Testis (tissue), 2 donors: ENCODE measurements around the gene CD274.

Experiments
- POLR2A ChIP-seq: fragments of 450-650 bp; IDR thresholded peaks from one replicate; pipeline ENCODE4 v1.6.1; 2017; ENCODE audit warnings: antibody characterized with exemption, mild to moderate bottlenecking, moderate library complexity
- TF ChIP-seq, protein P1 (sequence below), 3 experiments: fragments of 450-650 bp in 2 of 3; fragments of 200-600 bp in 1 of 3; sonication (generic) in 1 of 3; IDR thresholded peaks; one replicate each; pipeline ENCODE4 v1.5.1; 2016 to 2019; ENCODE audit warnings: antibody characterized with exemption in 3 of 3, mild to moderate bottlenecking in 2 of 3, moderate library complexity in 1 of 3

DNA sequence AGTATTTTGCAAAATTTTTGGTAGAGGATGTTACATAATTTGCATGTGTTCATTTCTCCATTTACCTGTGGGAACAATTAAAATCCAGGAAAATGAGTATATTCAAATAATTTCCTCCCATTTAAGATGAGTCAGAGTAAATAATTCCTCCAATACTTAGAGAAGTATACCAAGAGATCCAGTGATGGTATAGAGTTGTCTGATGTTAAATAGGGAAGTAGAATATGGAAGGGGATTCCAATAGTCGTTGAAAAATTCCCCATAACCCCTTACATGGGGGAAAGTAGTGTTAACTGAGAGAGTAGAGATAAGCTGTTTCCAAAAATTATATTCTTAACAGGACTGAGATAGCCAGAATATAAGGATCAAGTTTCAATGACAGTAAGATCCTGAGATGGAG, 15.7 kb downstream of the CD274 start:
- TF ChIP-seq, protein P1, sequence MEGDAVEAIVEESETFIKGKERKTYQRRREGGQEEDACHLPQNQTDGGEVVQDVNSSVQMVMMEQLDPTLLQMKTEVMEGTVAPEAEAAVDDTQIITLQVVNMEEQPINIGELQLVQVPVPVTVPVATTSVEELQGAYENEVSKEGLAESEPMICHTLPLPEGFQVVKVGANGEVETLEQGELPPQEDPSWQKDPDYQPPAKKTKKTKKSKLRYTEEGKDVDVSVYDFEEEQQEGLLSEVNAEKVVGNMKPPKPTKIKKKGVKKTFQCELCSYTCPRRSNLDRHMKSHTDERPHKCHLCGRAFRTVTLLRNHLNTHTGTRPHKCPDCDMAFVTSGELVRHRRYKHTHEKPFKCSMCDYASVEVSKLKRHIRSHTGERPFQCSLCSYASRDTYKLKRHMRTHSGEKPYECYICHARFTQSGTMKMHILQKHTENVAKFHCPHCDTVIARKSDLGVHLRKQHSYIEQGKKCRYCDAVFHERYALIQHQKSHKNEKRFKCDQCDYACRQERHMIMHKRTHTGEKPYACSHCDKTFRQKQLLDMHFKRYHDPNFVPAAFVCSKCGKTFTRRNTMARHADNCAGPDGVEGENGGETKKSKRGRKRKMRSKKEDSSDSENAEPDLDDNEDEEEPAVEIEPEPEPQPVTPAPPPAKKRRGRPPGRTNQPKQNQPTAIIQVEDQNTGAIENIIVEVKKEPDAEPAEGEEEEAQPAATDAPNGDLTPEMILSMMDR (IDR thresholded peaks at IDR 0.05), result no peak
- no peak for TF ChIP-seq POLR2A
